Mucosa of descending colon (tissue), 3 donors: ENCODE results near the gene GPR132. TPM values are rescaled to one million over a fixed set of nuclear protein-coding genes. Genes with fewer than 3 reads are reported as not detected.

Experiments
- ATAC-seq: fragments of 200-7000 bp; cut with Tn5 transposase; one replicate; pipeline ENCODE4 v1.9.1; 2020; ENCODE audit warnings: mild to moderate bottlenecking, moderate library complexity
- DNase-seq, 3 donors: peaks; one replicate each; pipeline ENCODE4 v3.0.0-alpha.2; 2020
- H3K36me3 ChIP-seq: fragments of 200-600 bp; one replicate; pipeline ENCODE4 v1.8.0; 2021; ENCODE audit warnings: low read depth, mild to moderate bottlenecking
- H3K4me1 ChIP-seq: fragments of 200-600 bp; one replicate; pipeline ENCODE4 v1.8.0; 2021; ENCODE audit warnings: low read depth, mild to moderate bottlenecking
- H3K4me3 ChIP-seq: fragments of 200-600 bp; one replicate; pipeline ENCODE4 v1.8.0; 2021; ENCODE audit warnings: mild to moderate bottlenecking
- H3K9me3 ChIP-seq: fragments of 200-600 bp; one replicate; pipeline ENCODE4 v1.8.0; 2021; ENCODE audit warnings: mild to moderate bottlenecking
- CTCF ChIP-seq: fragments of 200-600 bp; IDR thresholded peaks from one replicate; pipeline ENCODE4 v1.8.0; 2022; ENCODE audit warnings: antibody characterized with exemption, mild to moderate bottlenecking
- intact Hi-C, 2 donors: fragments of 100-400 bp; cut with DNase I in 1 of 2; cut with micrococcal nuclease in 1 of 2; formaldehyde crosslinking; loops; one replicate each; pipeline versions ENCODE4 v1.11.0 to v1.11.1; 2022; cut with DNase I, micrococcal nuclease
- total RNA-seq, 3 donors: library from RNA; stranded (reverse); fragmentation: NEBNext Ultra II Directional in 2 of 3; extraction: Animal tissue kit (Norgen Biotek cat#: 25700) in 2 of 3; gene quantifications; one replicate each; pipeline versions ENCODE4 v1.2.1 to v1.2.4, GENCODE V29; 2021 to 2023
- donor health status: DM: no; HTN: no; CAD: no; lungs with moderate emphysema.
- donor health status: DM: no; HTN: no; CAD: no.
- donor health status: DM: no; HTN: yes; CAD: no.

Gene GPR132
- total RNA-seq, 3 donors from 2014 or later, result 1.7 to 4.0 (median 3.1) TPM

GRCh38 chr14:105093038-105093430, 27.8 kb upstream of the GPR132 start:
- intact Hi-C loops, result loop anchor here in 1 of 2 donors (10.0 kb wide), 1 partner anchor 72 kb away; the partner anchor contains the start of gene JAG2
- no peaks in the 10 kb centered on the region for H3K36me3 ChIP-seq
- H3K9me3 ChIP-seq, result no peaks in the 10 kb centered on the region
- DNase-seq, result peak in 2 of 3 donors; percentile 66 to 85
- TF ChIP-seq CTCF, result no peak
- H3K4me3 ChIP-seq, result peak overlapping the region; percentile 54
- ATAC-seq, result peak; percentile 36
- peaks cover 50% of the 10 kb centered on the region for H3K4me1 ChIP-seq

GRCh38 chr14:105092171-105093037, 27.2 kb upstream of the GPR132 start:
- Histone ChIP-seq H3K4me3 (peak overlapping the region; percentile 54), H3K4me1 (peaks cover 50% of the 10 kb centered on the region), H3K36me3 (no peaks in the 10 kb centered on the region), H3K9me3 (no peaks in the 10 kb centered on the region)
- DNase-seq (peak; percentile 80 to 82 (median 82)), ATAC-seq (peak; percentile 59)
- TF ChIP-seq CTCF, result no peak
- intact Hi-C loops, result loop anchor here in 1 of 2 donors (10.0 kb wide), 1 partner anchor 72 kb away; the partner anchor contains the start of gene JAG2

GRCh38 chr14:105091517-105092170, 26.4 kb upstream of the GPR132 start:
- H3K4me3 ChIP-seq, result no peak overlapping the region
- TF ChIP-seq CTCF, result no peak
- H3K36me3 ChIP-seq, result no peaks in the 10 kb centered on the region
- DNase-seq (peak; percentile 93 to 96 (median 94)), ATAC-seq (peak; percentile 75)
- intact Hi-C loops, result loop anchor here in 1 of 2 donors (10.0 kb wide), 1 partner anchor 73 kb away; the partner anchor contains the start of gene JAG2
- H3K4me1 ChIP-seq, result peaks cover 53% of the 10 kb centered on the region
- no peaks in the 10 kb centered on the region for H3K9me3 ChIP-seq

- DNase-seq (peak in 2 of 3 donors; percentile 38 to 65), ATAC-seq (peak; percentile 5)
- intact Hi-C loops, result loop anchor here in 1 of 2 donors (10.0 kb wide), 1 partner anchor 74 kb away; the partner anchor contains the start of gene JAG2
- TF ChIP-seq CTCF, result no peak
- H3K36me3 ChIP-seq, result no peaks in the 10 kb centered on the region
- H3K9me3 ChIP-seq, result no peaks in the 10 kb centered on the region
- H3K4me1 ChIP-seq, result peaks cover 53% of the 10 kb centered on the region
- H3K4me3 ChIP-seq, result no peak overlapping the region
These were observed 25.9 kb upstream of the GPR132 start for GRCh38 chr14:105091054-105091516.

- H3K4me1 ChIP-seq, result peaks cover 53% of the 10 kb centered on the region
- DNase-seq, result peak; percentile 89 to 94 (median 91)
- H3K9me3 ChIP-seq, result no peaks in the 10 kb centered on the region
- H3K4me3 ChIP-seq, result no peak overlapping the region
- ATAC-seq, result peak; percentile 55
- intact Hi-C loops, result loop anchor here in 1 of 2 donors (10.0 kb wide), 1 partner anchor 74 kb away; the partner anchor contains the start of gene JAG2
- TF ChIP-seq CTCF, result peak; percentile 91
- H3K36me3 ChIP-seq, result no peaks in the 10 kb centered on the region
These were observed 25.3 kb upstream of the GPR132 start for GRCh38 chr14:105090493-105091053.
